HG03196 (cell line): ENCODE data around the gene PREX1.
"Not testable (repeated sequence)": the region's sequence is repeated elsewhere in the genome, so short reads cannot be mapped to it uniquely, and the experiment has no call there.

Source experiments
- ATAC-seq: cut with Tn5 transposase; IDR thresholded peaks from one replicate; pipeline ENCODE4 v1.9.1; 2021; ENCODE audit not compliant: unreplicated experiment

The PREX1 gene

GRCh38 chr20:48759631-48760245 is 68.1 kb downstream of the PREX1 start:
- no peak for ATAC-seq

- ATAC-seq, result no peak
Observed at GRCh38 chr20:48758206-48758820, 69.5 kb downstream of the PREX1 start.

GRCh38 chr20:48756774-48757173 is 71.0 kb downstream of the PREX1 start:
- ATAC-seq, result not testable (repeated sequence)

- no peak for ATAC-seq
Observed at GRCh38 chr20:48754292-48754691, 73.5 kb downstream of the PREX1 start.

GRCh38 chr20:48752963-48753362 is 74.8 kb downstream of the PREX1 start:
- no peak for ATAC-seq

- ATAC-seq, result no peak
Observed at GRCh38 chr20:48751871-48752270, 75.9 kb downstream of the PREX1 start.

- ATAC-seq, result no peak
Observed at GRCh38 chr20:48750941-48751635, 76.7 kb downstream of the PREX1 start.

GRCh38 chr20:48750376-48750775 is 77.4 kb downstream of the PREX1 start:
- ATAC-seq, result no peak

- no peak for ATAC-seq
Observed at GRCh38 chr20:48749437-48749836, 78.4 kb downstream of the PREX1 start.

- ATAC-seq, result no peak
Observed at GRCh38 chr20:48748556-48748955, 79.2 kb downstream of the PREX1 start.

GRCh38 chr20:48747840-48748414 is 79.9 kb downstream of the PREX1 start:
- ATAC-seq, result no peak

- no peak for ATAC-seq
Observed at GRCh38 chr20:48745330-48745729, 82.5 kb downstream of the PREX1 start.

- ATAC-seq, result no peak
Observed at GRCh38 chr20:48744515-48744914, 83.3 kb downstream of the PREX1 start.

- ATAC-seq, result no peak
Observed at GRCh38 chr20:48743807-48744206, 84.0 kb downstream of the PREX1 start.

GRCh38 chr20:48742912-48743680 is 84.7 kb downstream of the PREX1 start:
- ATAC-seq, result no peak

- ATAC-seq, result no peak
Observed at GRCh38 chr20:48742233-48742632, 85.6 kb downstream of the PREX1 start.

- ATAC-seq, result no peak
Observed at GRCh38 chr20:48741669-48742068, 86.1 kb downstream of the PREX1 start.

- no peak for ATAC-seq
Observed at GRCh38 chr20:48740712-48741111, 87.1 kb downstream of the PREX1 start.

- ATAC-seq, result no peak
Observed at GRCh38 chr20:48740292-48740649, 87.5 kb downstream of the PREX1 start.

- no peak for ATAC-seq
Observed at GRCh38 chr20:48739395-48740291, 88.2 kb downstream of the PREX1 start.
